Ovary (tissue), 9 donors: ENCODE data around the gene ZNF423. TPM values are rescaled to one million over a fixed set of nuclear protein-coding genes. Genes with fewer than 3 reads are reported as not detected.
A peak's percentile ranks its signal among the peaks of the same experiment; 100 is the strongest.

Experiments used
- DNase-seq, 5 donors: peaks; one replicate each; pipeline ENCODE4 v3.0.0-alpha.2; 2019 to 2020
- H3K27ac ChIP-seq, 2 donors: fragments of 200-600 bp; one replicate each; pipeline versions ENCODE4 v1.5.1 to v1.8.0; 2019 to 2022
- H3K27me3 ChIP-seq: fragments of 200-600 bp; one replicate; pipeline ENCODE4 v1.8.0; 2022
- H3K36me3 ChIP-seq: fragments of 200-600 bp; sonication (generic); one replicate; pipeline ENCODE4 v1.5.1; 2019
- H3K4me1 ChIP-seq: one replicate; pipeline ENCODE4 v1.8.1; 2013; ENCODE audit warnings: mild to moderate bottlenecking, moderate library complexity; ENCODE audit not compliant: insufficient read depth
- H3K4me3 ChIP-seq: fragments of 200-600 bp; sonication (generic); one replicate; pipeline ENCODE4 v1.5.1; 2017
- H3K9me3 ChIP-seq, 2 donors: fragments of 200-600 bp in 1 of 2; sonication (generic) in 1 of 2; one replicate each; pipeline versions ENCODE4 v1.5.1 to v1.8.1; 2013 to 2019; ENCODE audit warnings: mild to moderate bottlenecking in 1 of 2, moderate library complexity in 1 of 2
- CTCF ChIP-seq, 3 donors: fragments of 450-650 bp in 2 of 3; fragments of 200-600 bp in 1 of 3; IDR thresholded peaks; one replicate each; pipeline versions ENCODE4 v1.5.1 to v1.8.0; 2016 to 2022; ENCODE audit warnings: antibody characterized with exemption in 3 of 3, mild to moderate bottlenecking in 1 of 3
- EP300 ChIP-seq: sonication (generic); formaldehyde crosslinking; IDR thresholded peaks from one replicate; pipeline ENCODE4 v1.6.1; 2017; ENCODE audit warnings: antibody characterized with exemption
- POLR2A ChIP-seq: fragments of 450-650 bp; IDR thresholded peaks from one replicate; pipeline ENCODE4 v1.6.1; 2017; ENCODE audit warnings: antibody characterized with exemption, mild to moderate bottlenecking, moderate library complexity
- WGBS, 3 donors: extraction: QIAGEN DNeasy Blood & Tissue Kit in 1 of 3; methylation state at CpG; one replicate each; pipeline versions ENCODE4 v1.1.5 to v1.1.7; 2013 to 2017; 5-methylcytosine and 5-hydroxymethylcytosine counted together
- intact Hi-C, 4 donors: fragments of 100-400 bp; cut with DNase I; formaldehyde crosslinking; loops; one replicate each; pipeline versions ENCODE4 v1.11.0 to v1.15.1; 2022 to 2023
- polyA plus RNA-seq, 2 donors: library from polyadenylated mRNA; stranded (reverse); fragments of 200-250 nt in 1 of 2; fragments of 350-450 nt in 1 of 2; fragmentation: Illumina TruSeq in 1 of 2; extraction: RNeasy Lipid Tissue Mini Kit (QIAGEN cat#74804) in 1 of 2; gene quantifications; one replicate each; pipeline ENCODE4 v1.2.3, GENCODE V29; 2013 to 2014
- total RNA-seq, 7 donors: library from RNA; depleted of rRNA in 2 of 7; stranded (reverse); fragments of >200 nt in 2 of 7; fragmentation: NEBNext Ultra II Directional in 3 of 7; extraction: Animal tissue kit (Norgen Biotek cat#: 25700) in 3 of 7; gene quantifications; one replicate each; pipeline versions ENCODE4 v1.1.0 to v1.2.4, GENCODE V29; 2016 to 2023
- donor health status: DM: no; HTN: no; CAD: no; lungs with moderate emphysema.
- donor health status: DM: no; HTN: no; CAD: no.
- donor health status: Bipolar disorder and iron deficiency.
- donor health status: DM: yes; HTN: yes; CAD: no.
- donor health status: DM: no; HTN: no; CAD: no.
- donor health status: DM: yes; HTN: yes; CAD: no.

The ZNF423 gene
- total and polyA plus RNA-seq, 9 donors: 3.3 to 40.3 (median 12.4) TPM

- Histone ChIP-seq H3K27me3 (no peaks in the 10 kb centered on the region), H3K4me3 (no peak overlapping the region), H3K27ac (no peak overlapping the region), H3K9me3 (no peaks in the 10 kb centered on the region), H3K4me1 (no peaks in the 10 kb centered on the region), H3K36me3 (no peaks in the 10 kb centered on the region)
- no peak for DNase-seq
- TF ChIP-seq EP300: no peak
- no peak for TF ChIP-seq POLR2A
- no peak for TF ChIP-seq CTCF (IDR thresholded peaks at IDR 0.05)
- 43 to 55% (median 51%) methylated on average over 4 of the region's 4 CpGs for WGBS, 3 donors
- intact Hi-C loops: no loop called here
These were observed 403.8 kb downstream of the ZNF423 start for GRCh38 chr16:49452108-49452507.

GRCh38 chr16:49446805-49447204 is 409.1 kb downstream of the ZNF423 start:
- no peaks in the 10 kb centered on the region for H3K4me1 ChIP-seq
- no peak for DNase-seq
- no peaks in the 10 kb centered on the region for H3K36me3 ChIP-seq
- no peak overlapping the region for H3K27ac ChIP-seq
- intact Hi-C loops: no loop called here
- WGBS, 3 donors: 83 to 92% (median 89%) methylated on average over 2 of the region's 2 CpGs
- no peak overlapping the region for H3K4me3 ChIP-seq
- H3K27me3 ChIP-seq: no peaks in the 10 kb centered on the region
- H3K9me3 ChIP-seq: no peaks in the 10 kb centered on the region
- TF ChIP-seq POLR2A (no peak), EP300 (no peak), CTCF (IDR thresholded peaks at IDR 0.05) (no peak)

- TF ChIP-seq EP300: no peak
- TF ChIP-seq CTCF (IDR thresholded peaks at IDR 0.05): no peak
- no peak for TF ChIP-seq POLR2A
- Histone ChIP-seq H3K9me3 (no peaks in the 10 kb centered on the region), H3K27ac (no peak overlapping the region), H3K4me1 (peaks cover 4% of the 10 kb centered on the region), H3K27me3 (no peaks in the 10 kb centered on the region), H3K36me3 (no peaks in the 10 kb centered on the region), H3K4me3 (no peak overlapping the region)
- intact Hi-C loops: no loop called here
- DNase-seq: no peak
- WGBS, 3 donors: 78 to 82% (median 80%) methylated on average over 9 of the region's 9 CpGs
These were observed 412.3 kb downstream of the ZNF423 start for GRCh38 chr16:49443576-49443975.

- WGBS, 3 donors: 66 to 69% (median 66%) methylated on average over 5 of the region's 5 CpGs
- no peaks in the 10 kb centered on the region for H3K27me3 ChIP-seq
- H3K4me3 ChIP-seq: no peak overlapping the region
- no peaks in the 10 kb centered on the region for H3K9me3 ChIP-seq
- DNase-seq: no peak
- no peak overlapping the region for H3K27ac ChIP-seq
- no peaks in the 10 kb centered on the region for H3K36me3 ChIP-seq
- H3K4me1 ChIP-seq: peaks cover 4% of the 10 kb centered on the region
- intact Hi-C loops: no loop called here
- no peak for TF ChIP-seq EP300
- no peak for TF ChIP-seq CTCF (IDR thresholded peaks at IDR 0.05)
- TF ChIP-seq POLR2A: no peak
These were observed 413.1 kb downstream of the ZNF423 start for GRCh38 chr16:49442805-49443204.

GRCh38 chr16:49441366-49441780 is 414.5 kb downstream of the ZNF423 start:
- WGBS, 3 donors: 11 to 16% (median 12%) methylated on average over 18 of the region's 18 CpGs
- Histone ChIP-seq H3K4me3 (no peak overlapping the region), H3K9me3 (no peaks in the 10 kb centered on the region), H3K27ac (no peak overlapping the region), H3K36me3 (no peaks in the 10 kb centered on the region), H3K4me1 (peaks cover 4% of the 10 kb centered on the region), H3K27me3 (no peaks in the 10 kb centered on the region)
- intact Hi-C loops: no loop called here
- TF ChIP-seq EP300 (no peak), CTCF (IDR thresholded peaks at IDR 0.05) (no peak), POLR2A (no peak)
- DNase-seq: peak in 4 of 5 donors; percentile 13 to 46 (median 34)
